A673 (cell line): ENCODE measurements around the gene MYO1D. TPM values are rescaled to one million over a fixed set of nuclear protein-coding genes. Genes with fewer than 3 reads are reported as not detected.

Experiments
- BruUV-seq: library from RNA; stranded (reverse); fragments of 400-500 nt; replicated peaks from 2 replicates; lab custom pipeline; 2021; lab: Mats Ljungman, UMichigan
- CTCF ChIA-PET: fragments of 300-600 bp; sonication (Branson Sonifier 250); formaldehyde crosslinking; loops from one replicate; lab custom pipeline; 2022; ENCODE audit warnings: antibody characterized with exemption; lab: Charles Lee
- POLR2A ChIA-PET: fragments of 300-600 bp; sonication (Branson Sonifier 250); formaldehyde crosslinking; loops from one replicate; lab custom pipeline; 2022; ENCODE audit warnings: antibody characterized with exemption; ENCODE audit not compliant: low non-redundant PET; lab: Charles Lee
- DNase-seq: peaks from one replicate; pipeline ENCODE4 v3.0.0-alpha.2; 2015; ENCODE audit warnings: low spot score
- H3K27ac ChIP-seq: fragments of 200-600 bp; sonication (generic); 2 replicates; pipeline ENCODE4 v1.5.1; 2016; ENCODE audit warnings: mixed run types, low read depth, mild to moderate bottlenecking, mixed read lengths, antibody characterized with exemption, low read length; ENCODE audit not compliant: poor library complexity, severe bottlenecking
- H3K27me3 ChIP-seq: fragments of 200-600 bp; sonication (generic); replicated peaks from 2 replicates; pipeline ENCODE4 v1.6.1; 2017; ENCODE audit warnings: mixed run types, low read depth, mild to moderate bottlenecking, mixed read lengths, antibody characterized with exemption, low read length; ENCODE audit not compliant: insufficient read depth, poor library complexity
- H3K36me3 ChIP-seq: fragments of 200-600 bp; sonication (generic); 2 replicates; pipeline ENCODE4 v1.6.1; 2016; ENCODE audit warnings: mixed run types, mild to moderate bottlenecking, mixed read lengths, antibody characterized with exemption, low read length; ENCODE audit not compliant: insufficient read depth, poor library complexity, severe bottlenecking
- H3K4me1 ChIP-seq: fragments of 200-600 bp; sonication (generic); 2 replicates; pipeline ENCODE4 v1.6.1; 2017; ENCODE audit warnings: mixed run types, mild to moderate bottlenecking, mixed read lengths, antibody characterized with exemption, low read length; ENCODE audit not compliant: insufficient read depth, poor library complexity, severe bottlenecking
- H3K4me3 ChIP-seq: fragments of 200-600 bp; sonication (generic); 2 replicates; pipeline ENCODE4 v1.5.1; 2016; ENCODE audit warnings: low read depth, mixed run types, mild to moderate bottlenecking, mixed read lengths, low read length; ENCODE audit not compliant: poor library complexity, severe bottlenecking
- H3K9me3 ChIP-seq: fragments of 200-600 bp; sonication (generic); 2 replicates; pipeline ENCODE4 v1.6.1; 2016; ENCODE audit warnings: mixed run types, low read depth, mild to moderate bottlenecking, mixed read lengths, antibody characterized with exemption, low read length; ENCODE audit not compliant: poor library complexity, severe bottlenecking
- CTCF ChIP-seq: fragments of 300-800, 200-600 bp; sonication (generic); conservative IDR thresholded peaks from 2 replicates; pipeline ENCODE4 v1.5.1; 2017; ENCODE audit warnings: low read depth, mild to moderate bottlenecking, antibody characterized with exemption, low read length, moderate library complexity, mixed read lengths
- EZH2 ChIP-seq: fragments of 200-600 bp; sonication (generic); IDR thresholded peaks from 2 replicates; pipeline ENCODE4 v1.6.1; 2017; ENCODE audit warnings: borderline replicate concordance, low read depth, mild to moderate bottlenecking, mixed read lengths, antibody characterized with exemption, low read length; ENCODE audit not compliant: poor library complexity, severe bottlenecking
- intact Hi-C: fragments of 100-400 bp; cut with micrococcal nuclease; formaldehyde crosslinking; loops from one replicate; pipeline ENCODE4 v1.10.0; 2022; ENCODE audit not compliant: unreplicated experiment
- total RNA-seq: library from RNA; stranded (reverse); gene quantifications from 2 replicates; pipeline ENCODE4 v1.2.3, GENCODE V29; 2021

MYO1D gene
- total RNA-seq, 1 experiment from 2014 or later, result 10.4 TPM

- CTCF ChIA-PET, result no interaction called here
- DNase-seq, result no peak
- BruUV-seq, result no TSS peak
- intact Hi-C loops, result no loop called here
- no peak overlapping the region for H3K4me3 ChIP-seq
- H3K36me3 ChIP-seq, result peaks cover 54% of the 10 kb centered on the region
- no peaks in the 10 kb centered on the region for H3K9me3 ChIP-seq
- H3K4me1 ChIP-seq, result no peaks in the 10 kb centered on the region
- TF ChIP-seq CTCF (no peak), EZH2 (no peak)
- POLR2A ChIA-PET, result interaction anchor here (0.6 kb wide), 1 partner anchor 111 kb away, joined by 3 read pairs; no protein-coding TSS in a partner anchor
- H3K27ac ChIP-seq, result no peak overlapping the region
- H3K27me3 ChIP-seq, result no peaks in the 10 kb centered on the region
Observed at GRCh38 chr17:32477220-32477619, 399.7 kb downstream of the MYO1D start.

GRCh38 chr17:32475258-32475657 is 401.7 kb downstream of the MYO1D start:
- H3K27ac ChIP-seq, result no peak overlapping the region
- BruUV-seq, result no TSS peak
- ChIA-PET POLR2A (no interaction called here), CTCF (no interaction called here)
- H3K4me1 ChIP-seq, result no peaks in the 10 kb centered on the region
- no peak overlapping the region for H3K4me3 ChIP-seq
- intact Hi-C loops, result no loop called here
- H3K27me3 ChIP-seq, result no peaks in the 10 kb centered on the region
- DNase-seq, result no peak
- TF ChIP-seq CTCF (no peak), EZH2 (no peak)
- H3K36me3 ChIP-seq, result peaks cover 67% of the 10 kb centered on the region
- H3K9me3 ChIP-seq, result no peaks in the 10 kb centered on the region

- no peak for DNase-seq
- POLR2A ChIA-PET, result no interaction called here
- H3K27me3 ChIP-seq, result no peaks in the 10 kb centered on the region
- no TSS peak for BruUV-seq
- no peaks in the 10 kb centered on the region for H3K4me1 ChIP-seq
- CTCF ChIA-PET, result no interaction called here
- intact Hi-C loops, result no loop called here
- H3K4me3 ChIP-seq, result no peak overlapping the region
- no peaks in the 10 kb centered on the region for H3K9me3 ChIP-seq
- H3K27ac ChIP-seq, result no peak overlapping the region
- TF ChIP-seq EZH2 (no peak), CTCF (no peak)
- H3K36me3 ChIP-seq, result peaks cover 73% of the 10 kb centered on the region
Observed at GRCh38 chr17:32471652-32472051, 405.3 kb downstream of the MYO1D start.
